Adrenal gland (tissue), 5 donors: ENCODE results near the gene HOMEZ.

Source experiments
- POLR2A ChIP-seq, 2 donors: fragments of 450-650 bp; IDR thresholded peaks; one replicate each; pipeline ENCODE4 v1.6.1; 2017; ENCODE audit warnings: antibody characterized with exemption in 2 of 2, mild to moderate bottlenecking in 2 of 2, moderate library complexity in 1 of 2
- TF ChIP-seq, protein P1 (sequence below), 6 experiments: fragments of 450-650 bp in 4 of 6; fragments of 200-600 bp in 2 of 6; sonication (generic) in 1 of 6; IDR thresholded peaks; 1 replicate in 5 of 6; 2 replicates in 1 of 6; pipeline versions ENCODE4 v1.5.1 to v1.8.0; 2016 to 2021; ENCODE audit warnings: antibody characterized with exemption in 6 of 6, mild to moderate bottlenecking in 2 of 6, moderate library complexity in 1 of 6
- donor health status: DM: no; HTN: no; CAD: no.

- TF ChIP-seq, protein P1, sequence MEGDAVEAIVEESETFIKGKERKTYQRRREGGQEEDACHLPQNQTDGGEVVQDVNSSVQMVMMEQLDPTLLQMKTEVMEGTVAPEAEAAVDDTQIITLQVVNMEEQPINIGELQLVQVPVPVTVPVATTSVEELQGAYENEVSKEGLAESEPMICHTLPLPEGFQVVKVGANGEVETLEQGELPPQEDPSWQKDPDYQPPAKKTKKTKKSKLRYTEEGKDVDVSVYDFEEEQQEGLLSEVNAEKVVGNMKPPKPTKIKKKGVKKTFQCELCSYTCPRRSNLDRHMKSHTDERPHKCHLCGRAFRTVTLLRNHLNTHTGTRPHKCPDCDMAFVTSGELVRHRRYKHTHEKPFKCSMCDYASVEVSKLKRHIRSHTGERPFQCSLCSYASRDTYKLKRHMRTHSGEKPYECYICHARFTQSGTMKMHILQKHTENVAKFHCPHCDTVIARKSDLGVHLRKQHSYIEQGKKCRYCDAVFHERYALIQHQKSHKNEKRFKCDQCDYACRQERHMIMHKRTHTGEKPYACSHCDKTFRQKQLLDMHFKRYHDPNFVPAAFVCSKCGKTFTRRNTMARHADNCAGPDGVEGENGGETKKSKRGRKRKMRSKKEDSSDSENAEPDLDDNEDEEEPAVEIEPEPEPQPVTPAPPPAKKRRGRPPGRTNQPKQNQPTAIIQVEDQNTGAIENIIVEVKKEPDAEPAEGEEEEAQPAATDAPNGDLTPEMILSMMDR (IDR thresholded peaks at IDR 0.05): no peak
- no peak for TF ChIP-seq POLR2A (IDR thresholded peaks at IDR 0.05)
Measured at GRCh38 chr14:23245282-23245681, 40.6 kb downstream of the HOMEZ start.
